ENCODE data around the gene TRABD. TPM values are rescaled to one million over a fixed set of nuclear protein-coding genes. Genes with fewer than 3 reads are reported as not detected.

The TRABD gene
- total RNA-seq, 1 experiment from 2014 or later: 33.5 TPM

DNA sequence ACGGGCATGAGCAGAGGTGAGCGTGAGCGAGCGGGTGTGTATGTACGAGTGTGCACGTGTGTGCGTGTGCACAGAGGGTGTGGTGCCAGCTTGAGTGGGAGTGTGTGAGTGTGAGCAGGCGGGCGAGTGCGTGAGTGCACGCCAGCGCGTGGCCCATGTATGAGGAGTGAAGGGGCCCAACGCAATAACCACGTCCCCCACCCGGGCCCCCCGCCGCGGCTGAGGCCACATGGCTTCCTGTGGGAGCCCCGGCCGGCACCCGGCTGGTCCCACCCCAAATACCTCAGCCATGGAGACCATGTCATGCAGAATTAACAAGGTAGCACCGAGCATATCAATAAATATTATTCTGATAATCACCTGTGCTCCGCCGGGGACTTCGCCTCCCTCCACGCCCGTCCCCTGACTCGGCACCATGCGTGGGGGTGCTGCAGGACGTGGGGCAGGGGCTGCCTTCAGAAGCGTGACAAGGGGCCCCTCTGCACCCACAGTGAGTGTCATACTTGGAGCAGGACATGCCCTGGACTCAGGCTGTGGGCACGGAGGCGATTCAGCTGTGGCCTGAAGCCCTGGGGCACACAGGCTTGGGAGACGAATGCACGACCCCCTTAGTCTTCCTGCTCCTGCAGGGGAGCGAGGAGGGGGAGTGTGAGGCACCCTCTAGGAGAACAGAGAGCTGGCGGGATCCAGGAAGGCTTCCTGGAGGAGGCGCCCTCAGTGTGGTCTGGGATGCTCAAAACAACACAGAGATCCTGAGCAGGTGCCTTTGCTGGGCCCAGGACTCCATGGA is 5.6 kb upstream of the TRABD start:
- CTCF ChIA-PET: interaction anchor here (0.6 kb wide), 1 partner anchor 38 kb away, joined by 3 read pairs; no protein-coding TSS in a partner anchor
- H3K27me3 ChIP-seq (replicated peaks; ENCODE audit: control insufficient read depth, insufficient read depth, low read length): no peaks in the 10 kb centered on the region
- no TSS peak for BruUV-seq (replicated peaks)
- H3K36me3 ChIP-seq (ENCODE audit: control insufficient read depth, insufficient read depth, low read length): no peaks in the 10 kb centered on the region
- Mint-ChIP-seq H3K4me1 (ENCODE audit: low read depth, unreplicated experiment) (peaks cover 7% of the 10 kb centered on the region), H3K36me3 (ENCODE audit: insufficient read depth, unreplicated experiment) (no peaks in the 10 kb centered on the region), H3K27me3 (ENCODE audit: insufficient read depth, unreplicated experiment) (no peaks in the 10 kb centered on the region), H3K9me3 (ENCODE audit: unreplicated experiment) (no peaks in the 10 kb centered on the region), H3K4me3 (ENCODE audit: unreplicated experiment) (no peak overlapping the region), H3K27ac (ENCODE audit: unreplicated experiment) (no peak overlapping the region)
- no peak overlapping the region for H3K4me3 ChIP-seq (ENCODE audit: low read depth, low read length)
- peaks cover 8% of the 10 kb centered on the region; the same call in 1 of the 2 replicates for H3K4me1 ChIP-seq
- POLR2A ChIA-PET: no interaction called here
- intact Hi-C loops (cut with micrococcal nuclease; ENCODE audit: unreplicated experiment): no loop called here
- DNase-seq: no peak
- H3K9me3 ChIP-seq: no peaks in the 10 kb centered on the region
- TF ChIP-seq, protein P1, sequence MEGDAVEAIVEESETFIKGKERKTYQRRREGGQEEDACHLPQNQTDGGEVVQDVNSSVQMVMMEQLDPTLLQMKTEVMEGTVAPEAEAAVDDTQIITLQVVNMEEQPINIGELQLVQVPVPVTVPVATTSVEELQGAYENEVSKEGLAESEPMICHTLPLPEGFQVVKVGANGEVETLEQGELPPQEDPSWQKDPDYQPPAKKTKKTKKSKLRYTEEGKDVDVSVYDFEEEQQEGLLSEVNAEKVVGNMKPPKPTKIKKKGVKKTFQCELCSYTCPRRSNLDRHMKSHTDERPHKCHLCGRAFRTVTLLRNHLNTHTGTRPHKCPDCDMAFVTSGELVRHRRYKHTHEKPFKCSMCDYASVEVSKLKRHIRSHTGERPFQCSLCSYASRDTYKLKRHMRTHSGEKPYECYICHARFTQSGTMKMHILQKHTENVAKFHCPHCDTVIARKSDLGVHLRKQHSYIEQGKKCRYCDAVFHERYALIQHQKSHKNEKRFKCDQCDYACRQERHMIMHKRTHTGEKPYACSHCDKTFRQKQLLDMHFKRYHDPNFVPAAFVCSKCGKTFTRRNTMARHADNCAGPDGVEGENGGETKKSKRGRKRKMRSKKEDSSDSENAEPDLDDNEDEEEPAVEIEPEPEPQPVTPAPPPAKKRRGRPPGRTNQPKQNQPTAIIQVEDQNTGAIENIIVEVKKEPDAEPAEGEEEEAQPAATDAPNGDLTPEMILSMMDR (IDR thresholded peaks at IDR 0.05; ENCODE audit: insufficient read depth in 1 of 2, low read depth in 1 of 2, low read length in 1 of 2, severe bottlenecking in 1 of 2, unreplicated experiment in 1 of 2): no peak

GRCh38 chr22:50180727-50181521 is 4.8 kb upstream of the TRABD start:
- intact Hi-C loops (cut with micrococcal nuclease; ENCODE audit: unreplicated experiment): no loop called here
- H3K4me3 ChIP-seq (ENCODE audit: low read depth, low read length): no peak overlapping the region
- ChIA-PET CTCF (no interaction called here), POLR2A (no interaction called here)
- H3K27me3 Mint-ChIP-seq (ENCODE audit: insufficient read depth, unreplicated experiment): no peaks in the 10 kb centered on the region
- H3K27ac Mint-ChIP-seq (ENCODE audit: unreplicated experiment): no peak overlapping the region
- BruUV-seq (replicated peaks): no TSS peak
- H3K27me3 ChIP-seq (replicated peaks; ENCODE audit: control insufficient read depth, insufficient read depth, low read length): no peaks in the 10 kb centered on the region
- no peaks in the 10 kb centered on the region for H3K9me3 ChIP-seq
- no peaks in the 10 kb centered on the region for H3K36me3 Mint-ChIP-seq (ENCODE audit: insufficient read depth, unreplicated experiment)
- DNase-seq: no peak
- peaks cover 11% of the 10 kb centered on the region; the same call in 1 of the 2 replicates for H3K4me1 ChIP-seq
- TF ChIP-seq, protein P1 (IDR thresholded peaks at IDR 0.05; ENCODE audit: insufficient read depth in 1 of 2, low read depth in 1 of 2, low read length in 1 of 2, severe bottlenecking in 1 of 2, unreplicated experiment in 1 of 2): no peak
- H3K36me3 ChIP-seq (ENCODE audit: control insufficient read depth, insufficient read depth, low read length): no peaks in the 10 kb centered on the region
- no peak overlapping the region for H3K4me3 Mint-ChIP-seq (ENCODE audit: unreplicated experiment)
- peaks cover 7% of the 10 kb centered on the region for H3K4me1 Mint-ChIP-seq (ENCODE audit: low read depth, unreplicated experiment)
- no peaks in the 10 kb centered on the region for H3K9me3 Mint-ChIP-seq (ENCODE audit: unreplicated experiment)

- BruUV-seq (replicated peaks): no TSS peak
- Mint-ChIP-seq H3K9me3 (ENCODE audit: unreplicated experiment) (no peaks in the 10 kb centered on the region), H3K27me3 (ENCODE audit: insufficient read depth, unreplicated experiment) (no peaks in the 10 kb centered on the region), H3K27ac (ENCODE audit: unreplicated experiment) (no peak overlapping the region), H3K4me1 (ENCODE audit: low read depth, unreplicated experiment) (peaks cover 7% of the 10 kb centered on the region), H3K4me3 (ENCODE audit: unreplicated experiment) (no peak overlapping the region), H3K36me3 (ENCODE audit: insufficient read depth, unreplicated experiment) (peaks cover 6% of the 10 kb centered on the region)
- TF ChIP-seq, protein P1 (IDR thresholded peaks at IDR 0.05; ENCODE audit: insufficient read depth in 1 of 2, low read depth in 1 of 2, low read length in 1 of 2, severe bottlenecking in 1 of 2, unreplicated experiment in 1 of 2): no peak
- Histone ChIP-seq H3K4me1 (peaks cover 18% of the 10 kb centered on the region; the same call in 1 of the 2 replicates), H3K4me3 (ENCODE audit: low read depth, low read length) (no peak overlapping the region), H3K36me3 (ENCODE audit: control insufficient read depth, insufficient read depth, low read length) (no peaks in the 10 kb centered on the region), H3K27me3 (replicated peaks; ENCODE audit: control insufficient read depth, insufficient read depth, low read length) (no peaks in the 10 kb centered on the region), H3K9me3 (no peaks in the 10 kb centered on the region)
- intact Hi-C loops (cut with micrococcal nuclease; ENCODE audit: unreplicated experiment): no loop called here
- DNase-seq: no peak
- ChIA-PET CTCF (no interaction called here), POLR2A (no interaction called here)
Measured at GRCh38 chr22:50182176-50183081, 3.3 kb upstream of the TRABD start.
